Measurements from ENCODE around the gene SNCA. TPM values are rescaled to one million over a fixed set of nuclear protein-coding genes. Genes with fewer than 3 reads are reported as not detected.

Gene SNCA
- total RNA-seq, 2 experiments from 2014 or later: not detected

DNA sequence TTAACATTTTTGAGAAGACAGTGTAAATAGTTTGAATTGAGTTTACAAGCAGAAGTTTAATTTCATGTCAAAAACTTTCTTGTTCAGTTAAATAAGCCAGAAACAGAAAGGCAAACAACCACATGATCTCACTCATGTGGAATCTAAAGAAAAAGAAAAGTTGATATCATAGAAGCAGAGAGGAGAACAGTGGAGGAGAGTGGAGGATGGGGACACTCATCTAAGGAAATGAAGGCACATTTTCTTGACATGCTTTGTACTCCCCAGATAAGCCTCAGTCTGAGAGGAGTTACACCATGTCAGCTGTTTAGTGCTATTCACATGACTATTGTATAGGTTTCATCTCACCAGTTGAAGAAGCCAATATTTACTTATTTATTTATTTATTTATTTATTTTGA, 13.5 kb downstream of the SNCA start:
- ChIA-PET POLR2A (no interaction called here), CTCF (no interaction called here)
- TF ChIP-seq, protein P1, sequence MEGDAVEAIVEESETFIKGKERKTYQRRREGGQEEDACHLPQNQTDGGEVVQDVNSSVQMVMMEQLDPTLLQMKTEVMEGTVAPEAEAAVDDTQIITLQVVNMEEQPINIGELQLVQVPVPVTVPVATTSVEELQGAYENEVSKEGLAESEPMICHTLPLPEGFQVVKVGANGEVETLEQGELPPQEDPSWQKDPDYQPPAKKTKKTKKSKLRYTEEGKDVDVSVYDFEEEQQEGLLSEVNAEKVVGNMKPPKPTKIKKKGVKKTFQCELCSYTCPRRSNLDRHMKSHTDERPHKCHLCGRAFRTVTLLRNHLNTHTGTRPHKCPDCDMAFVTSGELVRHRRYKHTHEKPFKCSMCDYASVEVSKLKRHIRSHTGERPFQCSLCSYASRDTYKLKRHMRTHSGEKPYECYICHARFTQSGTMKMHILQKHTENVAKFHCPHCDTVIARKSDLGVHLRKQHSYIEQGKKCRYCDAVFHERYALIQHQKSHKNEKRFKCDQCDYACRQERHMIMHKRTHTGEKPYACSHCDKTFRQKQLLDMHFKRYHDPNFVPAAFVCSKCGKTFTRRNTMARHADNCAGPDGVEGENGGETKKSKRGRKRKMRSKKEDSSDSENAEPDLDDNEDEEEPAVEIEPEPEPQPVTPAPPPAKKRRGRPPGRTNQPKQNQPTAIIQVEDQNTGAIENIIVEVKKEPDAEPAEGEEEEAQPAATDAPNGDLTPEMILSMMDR (IDR thresholded peaks at IDR 0.05): no peak
- Mint-ChIP-seq H3K27me3 (no peaks in the 10 kb centered on the region), H3K27ac (no peak overlapping the region), H3K9me3 (no peaks in the 10 kb centered on the region), H3K4me1 (ENCODE audit: low read depth) (no peaks in the 10 kb centered on the region), H3K36me3 (ENCODE audit: low read depth) (no peaks in the 10 kb centered on the region), H3K4me3 (no peak overlapping the region)
- ATAC-seq (no peak), DNase-seq (no peak)
- intact Hi-C loops (cut with micrococcal nuclease): no loop called here

DNA sequence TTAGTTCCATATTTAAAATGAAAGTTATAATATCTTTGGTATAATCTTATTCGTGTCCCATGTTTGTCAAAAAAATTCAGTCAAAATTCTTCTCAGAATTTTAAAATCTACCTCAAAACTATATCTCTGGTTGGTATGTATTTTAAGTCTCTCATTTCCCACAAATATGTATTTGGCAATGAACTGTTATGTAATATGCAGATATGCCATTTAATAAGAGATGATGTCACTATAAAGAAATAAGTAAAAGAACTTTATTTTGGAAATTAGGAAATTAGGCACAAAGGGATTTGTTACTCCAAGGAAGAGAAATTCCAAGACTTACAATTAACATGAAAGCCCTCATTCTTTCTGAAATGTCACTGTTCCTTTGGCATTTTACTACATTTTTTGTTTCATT, 15.3 kb downstream of the SNCA start:
- H3K27ac Mint-ChIP-seq: no peak overlapping the region
- H3K4me1 Mint-ChIP-seq (ENCODE audit: low read depth): no peaks in the 10 kb centered on the region
- ChIA-PET POLR2A (no interaction called here), CTCF (no interaction called here)
- intact Hi-C loops (cut with micrococcal nuclease): no loop called here
- H3K36me3 Mint-ChIP-seq (ENCODE audit: low read depth): no peaks in the 10 kb centered on the region
- ATAC-seq: no peak
- no peak for DNase-seq
- H3K9me3 Mint-ChIP-seq: no peaks in the 10 kb centered on the region
- H3K27me3 Mint-ChIP-seq: no peaks in the 10 kb centered on the region
- TF ChIP-seq, protein P1 (IDR thresholded peaks at IDR 0.05): no peak
- no peak overlapping the region for H3K4me3 Mint-ChIP-seq

DNA sequence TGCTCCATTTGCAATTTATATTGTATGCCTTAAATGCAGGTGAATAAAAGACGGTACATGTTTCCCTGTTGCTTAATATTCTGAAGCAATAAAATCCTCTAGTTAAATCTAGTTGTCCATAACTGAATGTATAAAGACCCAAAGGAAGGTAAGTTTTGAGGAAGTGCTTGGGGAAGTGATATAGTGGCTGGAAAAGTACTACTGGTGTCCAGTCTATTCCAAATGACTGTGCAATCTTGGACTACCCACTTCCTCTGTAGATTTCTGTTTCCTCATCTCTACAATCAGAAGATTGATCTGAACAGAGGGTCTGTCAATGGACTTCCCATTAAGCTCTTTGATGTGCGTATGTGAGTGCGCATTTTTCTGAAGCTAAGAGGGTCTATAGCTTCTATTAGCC, 17.0 kb downstream of the SNCA start:
- DNase-seq: no peak
- POLR2A ChIA-PET: no interaction called here
- intact Hi-C loops (cut with micrococcal nuclease): no loop called here
- ATAC-seq: no peak
- H3K4me1 Mint-ChIP-seq (ENCODE audit: low read depth): no peaks in the 10 kb centered on the region
- TF ChIP-seq, protein P1 (IDR thresholded peaks at IDR 0.05): no peak
- CTCF ChIA-PET: no interaction called here
- no peaks in the 10 kb centered on the region for H3K27me3 Mint-ChIP-seq
- no peak overlapping the region for H3K27ac Mint-ChIP-seq
- no peaks in the 10 kb centered on the region for H3K9me3 Mint-ChIP-seq
- H3K36me3 Mint-ChIP-seq (ENCODE audit: low read depth): no peaks in the 10 kb centered on the region
- no peak overlapping the region for H3K4me3 Mint-ChIP-seq

DNA sequence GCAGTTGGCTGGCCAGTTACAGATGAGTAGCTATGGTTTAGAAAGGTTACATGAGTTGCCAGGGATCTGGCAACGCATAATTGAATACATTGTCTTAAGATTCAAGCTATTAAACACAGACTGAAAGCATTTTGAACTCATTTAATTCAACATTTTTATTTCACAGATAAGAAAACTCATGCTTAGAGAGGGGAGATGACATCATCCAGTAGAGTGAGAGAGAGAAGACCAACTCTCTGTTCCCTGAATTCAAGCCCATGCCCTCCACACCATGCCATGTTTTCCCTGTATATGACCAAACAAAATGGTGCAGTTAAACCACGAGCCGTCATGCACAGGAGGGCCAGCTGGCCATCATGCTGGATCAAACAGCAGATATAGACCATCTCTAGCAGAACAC, 22.6 kb downstream of the SNCA start:
- no peak for ATAC-seq
- TF ChIP-seq, protein P1 (IDR thresholded peaks at IDR 0.05): no peak
- Mint-ChIP-seq H3K27me3 (no peaks in the 10 kb centered on the region), H3K4me3 (no peak overlapping the region), H3K4me1 (ENCODE audit: low read depth) (no peaks in the 10 kb centered on the region), H3K36me3 (ENCODE audit: low read depth) (no peaks in the 10 kb centered on the region), H3K27ac (no peak overlapping the region), H3K9me3 (no peaks in the 10 kb centered on the region)
- no peak for DNase-seq
- ChIA-PET POLR2A (no interaction called here), CTCF (no interaction called here)
- intact Hi-C loops (cut with micrococcal nuclease): no loop called here

DNA sequence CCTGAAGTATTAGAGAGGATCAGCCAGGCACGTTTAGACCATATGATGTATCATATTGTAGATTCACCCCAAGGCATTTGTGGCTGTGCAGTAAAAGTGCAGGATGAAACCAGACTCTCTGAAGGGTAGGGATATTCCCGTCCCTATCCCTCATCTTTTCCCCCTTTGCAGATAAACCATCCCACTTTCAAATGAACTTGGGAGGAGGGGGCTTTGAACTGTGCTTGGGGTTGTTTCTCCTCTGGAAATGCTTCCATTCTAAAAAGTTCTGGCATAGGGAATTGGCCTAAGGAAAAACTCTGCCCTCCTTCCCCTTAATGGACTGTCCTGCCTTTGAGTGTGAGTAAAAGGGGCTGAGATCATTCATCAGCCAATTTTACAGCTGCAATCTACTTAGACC, 23.8 kb downstream of the SNCA start:
- intact Hi-C loops (cut with micrococcal nuclease): no loop called here
- TF ChIP-seq, protein P1 (IDR thresholded peaks at IDR 0.05): no peak
- ATAC-seq (no peak), DNase-seq (no peak)
- Mint-ChIP-seq H3K4me3 (no peak overlapping the region), H3K4me1 (ENCODE audit: low read depth) (no peaks in the 10 kb centered on the region), H3K27me3 (no peaks in the 10 kb centered on the region), H3K9me3 (no peaks in the 10 kb centered on the region), H3K36me3 (ENCODE audit: low read depth) (no peaks in the 10 kb centered on the region), H3K27ac (no peak overlapping the region)
- ChIA-PET POLR2A (no interaction called here), CTCF (no interaction called here)
